Upper lobe of left lung (tissue), 6 donors: ENCODE data around the gene SRP68. TPM values are rescaled to one million over a fixed set of nuclear protein-coding genes. Genes with fewer than 3 reads are reported as not detected.

Source experiments
- ATAC-seq, 2 donors: fragments of 200-7000 bp; cut with Tn5 transposase; one replicate each; pipeline ENCODE4 v1.9.1; 2022; ENCODE audit warnings: mild to moderate bottlenecking in 2 of 2, moderate library complexity in 2 of 2; ENCODE audit not compliant: low FRiP score in 2 of 2
- DNase-seq, 2 donors: peaks; one replicate each; pipeline ENCODE4 v3.0.0-alpha.2; 2019 to 2020
- H3K27ac ChIP-seq, 4 donors: fragments of 200-600 bp; sonication (generic); one replicate each; pipeline ENCODE4 v1.5.1; 2016 to 2019
- H3K27me3 ChIP-seq, 4 donors: fragments of 200-600 bp; sonication (generic); one replicate each; pipeline ENCODE4 v1.5.1; 2017 to 2019
- H3K36me3 ChIP-seq, 4 donors: fragments of 200-600 bp; sonication (generic); one replicate each; pipeline ENCODE4 v1.5.1; 2016 to 2019
- H3K4me1 ChIP-seq, 4 donors: fragments of 200-600 bp; sonication (generic); one replicate each; pipeline ENCODE4 v1.5.1; 2018 to 2019
- H3K4me3 ChIP-seq, 4 donors: fragments of 200-600 bp; sonication (generic); one replicate each; pipeline ENCODE4 v1.5.1; 2017 to 2019; ENCODE audit warnings: mild to moderate bottlenecking in 2 of 4, moderate library complexity in 1 of 4
- H3K9me3 ChIP-seq, 4 donors: fragments of 200-600 bp; sonication (generic); one replicate each; pipeline ENCODE4 v1.5.1; 2018 to 2019
- EP300 ChIP-seq, 4 donors: sonication (generic); formaldehyde crosslinking; IDR thresholded peaks; one replicate each; pipeline ENCODE4 v1.5.1; 2017; ENCODE audit warnings: antibody characterized with exemption in 4 of 4, control low read depth in 2 of 4
- POLR2A ChIP-seq, 4 donors: fragments of 450-650 bp; IDR thresholded peaks; one replicate each; pipeline ENCODE4 v1.5.1; 2016 to 2017; ENCODE audit warnings: antibody characterized with exemption in 4 of 4, mild to moderate bottlenecking in 2 of 4
- POLR2AphosphoS5 ChIP-seq, 2 donors: sonication (generic); formaldehyde crosslinking; IDR thresholded peaks; one replicate each; pipeline ENCODE4 v1.5.1; 2017; ENCODE audit warnings: antibody characterized with exemption in 2 of 2
- WGBS, 2 donors: methylation state at CpG; one replicate each; pipeline ENCODE4 v1.1.5; 2017 to 2018; 5-methylcytosine and 5-hydroxymethylcytosine counted together
- small RNA-seq, 4 donors: library from RNA; depleted of rRNA; stranded (forward); fragments of <200 nt; gene quantifications; one replicate each; pipeline ENCODE3, GENCODE V24; 2016
- total RNA-seq, 6 donors: library from RNA; depleted of rRNA in 4 of 6; stranded (reverse); fragments of >200 nt in 4 of 6; gene quantifications; one replicate each; pipeline versions ENCODE4 v1.1.0 to v1.2.1, GENCODE V29; 2016 to 2021
- TF ChIP-seq, protein P1 (sequence below), 6 experiments: fragments of 450-650 bp in 4 of 6; fragments of 200-600 bp in 2 of 6; sonication (generic) in 2 of 6; IDR thresholded peaks; one replicate each; pipeline ENCODE4 v1.5.1; 2016 to 2019; ENCODE audit warnings: antibody characterized with exemption in 6 of 6
- donor health status: DM: no; HTN: no; CAD: no; lungs with moderate emphysema.
- donor health status: DM: no; HTN: yes; CAD: no; lungs with severe emphysema.

Gene SRP68
- total RNA-seq, 6 donors from 2014 or later = 41.8 to 68.2 (median 56.1) TPM

DNA sequence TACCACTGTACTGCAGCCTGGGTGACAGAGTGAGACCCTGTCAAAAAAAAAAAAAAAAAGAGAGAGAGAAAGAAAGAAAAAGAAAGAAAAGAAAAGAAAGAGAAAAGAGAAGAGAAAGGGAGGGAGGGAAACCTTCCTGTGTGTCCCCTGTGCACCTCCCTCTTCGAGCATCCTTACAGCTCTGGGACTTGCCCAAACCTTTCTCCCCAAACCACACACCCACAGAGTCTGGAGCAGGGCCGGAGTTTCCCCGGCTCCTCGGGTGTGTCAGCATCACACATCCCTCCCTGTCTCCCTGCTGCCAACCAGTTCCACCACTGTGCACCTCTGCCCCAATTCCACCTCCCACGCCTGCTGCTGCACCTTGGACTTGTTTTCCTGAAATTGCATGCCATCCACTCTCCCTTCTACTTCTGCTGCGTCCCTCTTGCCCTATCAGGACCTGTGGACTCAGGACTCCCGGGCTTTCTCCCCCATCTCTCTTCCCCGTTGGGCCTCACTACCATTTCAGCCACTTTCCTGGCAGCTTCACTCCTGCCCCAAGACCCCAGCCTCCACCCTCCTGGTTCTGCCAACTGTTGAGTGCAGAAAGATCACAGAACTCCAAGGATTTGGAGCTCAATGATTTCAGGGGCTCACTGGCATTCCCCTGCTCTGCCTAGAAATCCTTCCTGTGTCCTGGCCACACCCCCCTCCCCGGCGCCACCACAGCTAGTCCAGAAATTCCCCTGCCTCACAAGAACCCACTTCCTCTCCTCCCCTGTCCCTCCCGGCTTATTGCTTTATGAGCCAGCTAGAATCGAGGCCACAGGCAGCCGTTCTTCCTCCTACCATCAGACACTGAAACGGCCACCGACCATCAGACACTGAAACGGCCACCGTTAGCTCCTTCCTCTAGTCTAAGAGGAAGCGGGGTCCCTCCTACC is 75.4 kb downstream of the SRP68 start:
- no peaks in the 10 kb centered on the region for H3K9me3 ChIP-seq

GRCh38 chr17:75995385-75995925 is 76.9 kb downstream of the SRP68 start:
- no peak for ATAC-seq
- TF ChIP-seq, protein P1, sequence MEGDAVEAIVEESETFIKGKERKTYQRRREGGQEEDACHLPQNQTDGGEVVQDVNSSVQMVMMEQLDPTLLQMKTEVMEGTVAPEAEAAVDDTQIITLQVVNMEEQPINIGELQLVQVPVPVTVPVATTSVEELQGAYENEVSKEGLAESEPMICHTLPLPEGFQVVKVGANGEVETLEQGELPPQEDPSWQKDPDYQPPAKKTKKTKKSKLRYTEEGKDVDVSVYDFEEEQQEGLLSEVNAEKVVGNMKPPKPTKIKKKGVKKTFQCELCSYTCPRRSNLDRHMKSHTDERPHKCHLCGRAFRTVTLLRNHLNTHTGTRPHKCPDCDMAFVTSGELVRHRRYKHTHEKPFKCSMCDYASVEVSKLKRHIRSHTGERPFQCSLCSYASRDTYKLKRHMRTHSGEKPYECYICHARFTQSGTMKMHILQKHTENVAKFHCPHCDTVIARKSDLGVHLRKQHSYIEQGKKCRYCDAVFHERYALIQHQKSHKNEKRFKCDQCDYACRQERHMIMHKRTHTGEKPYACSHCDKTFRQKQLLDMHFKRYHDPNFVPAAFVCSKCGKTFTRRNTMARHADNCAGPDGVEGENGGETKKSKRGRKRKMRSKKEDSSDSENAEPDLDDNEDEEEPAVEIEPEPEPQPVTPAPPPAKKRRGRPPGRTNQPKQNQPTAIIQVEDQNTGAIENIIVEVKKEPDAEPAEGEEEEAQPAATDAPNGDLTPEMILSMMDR (IDR thresholded peaks at IDR 0.05) = no peak
- TF ChIP-seq POLR2A (IDR thresholded peaks at IDR 0.05) (no peak), POLR2AphosphoS5 (IDR thresholded peaks at IDR 0.05) (no peak), EP300 (IDR thresholded peaks at IDR 0.05) (no peak)
- H3K27me3 ChIP-seq = no peaks in the 10 kb centered on the region
- H3K27ac ChIP-seq = no peak overlapping the region
- H3K36me3 ChIP-seq = peaks cover 2 to 25% (median 19%) of the 10 kb centered on the region in 4 donors
- no peak for DNase-seq
- 94 to 96% methylated on average over 7 of the region's 7 CpGs for WGBS, 2 donors
- no peaks in the 10 kb centered on the region for H3K9me3 ChIP-seq
- no peak overlapping the region for H3K4me3 ChIP-seq
- peaks cover 13 to 18% (median 17%) of the 10 kb centered on the region in 4 donors for H3K4me1 ChIP-seq

More for the DNA sequence above, 75.4 kb downstream of the SRP68 start:
- no peak overlapping the region for H3K4me3 ChIP-seq
- 25 to 27% methylated on average over 18 of the region's 18 CpGs for WGBS, 2 donors
- DNase-seq (peak in 1 of 2 donors; percentile 84), ATAC-seq (peak; percentile 34 to 62)
- peaks cover 2 to 27% (median 15%) of the 10 kb centered on the region in 4 donors for H3K36me3 ChIP-seq
- peak overlapping the region; percentile 18 to 76 (median 58) for H3K27ac ChIP-seq
- H3K27me3 ChIP-seq = no peaks in the 10 kb centered on the region
- TF ChIP-seq POLR2AphosphoS5 (IDR thresholded peaks at IDR 0.05) (no peak), POLR2A (IDR thresholded peaks at IDR 0.05) (no peak), EP300 (IDR thresholded peaks at IDR 0.05) (no peak)
- TF ChIP-seq, protein P1 (IDR thresholded peaks at IDR 0.05) = no peak
- H3K4me1 ChIP-seq = peaks cover 13 to 18% (median 17%) of the 10 kb centered on the region in 4 donors

DNA sequence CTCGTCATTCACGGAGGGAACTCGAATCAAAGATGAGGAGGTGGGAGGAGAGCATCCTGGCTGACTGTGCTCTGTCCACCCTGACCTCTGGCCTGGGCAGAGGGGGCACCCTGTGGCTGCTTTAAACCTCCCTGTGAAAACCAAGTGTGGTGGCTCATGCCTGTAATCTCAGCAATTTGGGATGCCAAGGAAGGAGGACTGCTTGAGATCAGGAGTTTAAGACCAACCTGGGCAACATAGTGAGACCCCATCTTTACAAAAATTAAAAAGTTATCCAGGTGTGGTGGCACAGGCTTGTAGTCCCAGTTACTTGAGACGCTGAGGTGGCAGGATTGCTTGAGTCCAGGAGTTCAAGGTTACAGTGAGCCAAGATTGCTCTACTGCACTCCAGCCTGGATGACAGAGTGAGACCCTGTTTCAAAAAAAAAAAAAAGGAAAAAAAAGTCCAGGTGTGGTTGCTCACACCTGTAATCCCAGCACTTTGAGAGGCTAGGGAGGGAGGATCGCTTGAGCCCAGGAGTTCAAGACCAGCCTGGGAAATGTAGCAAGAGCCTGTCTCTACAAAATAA is 77.4 kb downstream of the SRP68 start:
- WGBS, 2 donors = 91 to 94% methylated on average over 5 of the region's 5 CpGs
- H3K4me1 ChIP-seq = peaks cover 13 to 18% (median 17%) of the 10 kb centered on the region in 4 donors
- no peak for DNase-seq
- H3K9me3 ChIP-seq = no peaks in the 10 kb centered on the region
- no peak for ATAC-seq
- H3K4me3 ChIP-seq = no peak overlapping the region
- H3K36me3 ChIP-seq = peaks cover 2 to 25% (median 17%) of the 10 kb centered on the region in 4 donors
- no peak for TF ChIP-seq POLR2AphosphoS5 (IDR thresholded peaks at IDR 0.05)
- no peak for TF ChIP-seq POLR2A (IDR thresholded peaks at IDR 0.05)
- TF ChIP-seq, protein P1 (IDR thresholded peaks at IDR 0.05) = no peak
- no peak for TF ChIP-seq EP300 (IDR thresholded peaks at IDR 0.05)
- H3K27me3 ChIP-seq = no peaks in the 10 kb centered on the region
- no peak overlapping the region for H3K27ac ChIP-seq

DNA sequence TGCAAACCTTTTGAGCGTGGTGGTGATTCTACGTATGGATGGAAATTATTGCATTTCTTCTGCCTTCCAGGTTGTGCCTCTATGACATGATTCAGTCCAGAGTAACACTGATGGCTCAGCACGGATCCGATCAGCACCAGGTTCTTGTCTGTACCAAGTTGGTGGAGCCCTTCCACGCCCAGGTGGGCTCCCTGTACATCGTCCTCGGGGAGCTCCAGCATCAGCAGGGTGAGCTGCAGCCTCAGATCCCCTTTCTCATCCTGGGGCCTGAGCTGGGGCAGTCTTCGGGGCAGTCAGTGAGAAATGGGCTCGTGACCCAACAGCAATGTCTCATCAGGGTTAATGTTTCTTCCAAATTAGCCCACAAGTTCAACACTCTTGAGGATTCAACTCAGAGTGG is 80.9 kb downstream of the SRP68 start:
- Histone ChIP-seq H3K4me1 (peaks cover 0 to 1% (median 0%) of the 10 kb centered on the region in 4 donors), H3K9me3 (no peaks in the 10 kb centered on the region), H3K27ac (no peak overlapping the region), H3K4me3 (no peak overlapping the region), H3K36me3 (peaks cover 2 to 32% (median 16%) of the 10 kb centered on the region in 4 donors), H3K27me3 (no peaks in the 10 kb centered on the region)
- no peak for TF ChIP-seq POLR2A (IDR thresholded peaks at IDR 0.05)
- TF ChIP-seq POLR2AphosphoS5 (IDR thresholded peaks at IDR 0.05) = no peak
- TF ChIP-seq, protein P1 (IDR thresholded peaks at IDR 0.05) = no peak
- TF ChIP-seq EP300 (IDR thresholded peaks at IDR 0.05) = no peak
- DNase-seq = no peak
- 94 to 99% methylated on average over 9 of the region's 9 CpGs for WGBS, 2 donors
- ATAC-seq = no peak

Small RNAs within 50 kb of the gene (small RNA-seq; reads per million reads assigned to genes)
- gene MIR6868 = 0 to 0.66 (median 0.12) reads per million in 4 donors

Other genes starting within 250 kb of the SRP68 start
- 100 to 1,000 TPM in 4 of 6 donors, 10 to 100 TPM in 2; 38.0 to 243 (median 123) TPM for gene UNC13D, start 228.1 kb downstream of the SRP68 start, total RNA-seq
- 100 to 1,000 TPM in 2 of 6 donors, 10 to 100 TPM in 4; 70.1 to 183 (median 87.8) TPM for gene WBP2, start 217.2 kb downstream of the SRP68 start, total RNA-seq
- 10 to 100 TPM; 20.1 to 55.6 (median 33.3) TPM for gene TRIM47, start 193.9 kb downstream of the SRP68 start, total RNA-seq
- 10 to 100 TPM; 23.4 to 35.1 (median 28.2) TPM for gene TRIM65, start 175.6 kb downstream of the SRP68 start, total RNA-seq
- 100 to 1,000 TPM in 1 of 6 donors, 10 to 100 TPM in 5; 35.4 to 115 (median 77.0) TPM for gene MRPL38, start 167.6 kb downstream of the SRP68 start, total RNA-seq
- gene FBF1, start 131.5 kb downstream of the SRP68 start, total RNA-seq = 10 to 100 TPM in 4 of 6 donors, 1 to 10 TPM in 2; 9.3 to 66.0 (median 14.3) TPM
- gene ACOX1, start 93.4 kb downstream of the SRP68 start, total RNA-seq = 10 to 100 TPM; 33.2 to 84.2 (median 57.4) TPM
- 10 to 100 TPM in 5 of 6 donors, not detected in 1; 13.6 to 29.3 (median 17.0) TPM for gene TEN1, start 93.3 kb downstream of the SRP68 start, total RNA-seq
- gene CDK3, start 71.7 kb downstream of the SRP68 start, total RNA-seq = 10 to 100 TPM in 1 of 6 donors, 1 to 10 TPM in 5; 3.0 to 15.7 (median 7.0) TPM
- 100 to 1,000 TPM in 1 of 6 donors, 10 to 100 TPM in 5; 47.5 to 142 (median 63.4) TPM for gene EVPL, start 45.2 kb downstream of the SRP68 start, total RNA-seq
- under 1 TPM in 1 of 6 donors, not detected in 5; 0.61 TPM for gene GALR2, start 2.3 kb upstream of the SRP68 start, total RNA-seq
- gene ZACN, start 6.7 kb upstream of the SRP68 start, total RNA-seq = not detected
- 100 to 1,000 TPM in 3 of 6 donors, 10 to 100 TPM in 3; 69.4 to 233 (median 103) TPM for gene EXOC7, start 31.3 kb upstream of the SRP68 start, total RNA-seq
- gene FOXJ1, start 68.7 kb upstream of the SRP68 start, total RNA-seq = 10 to 100 TPM in 5 of 6 donors, 1 to 10 TPM in 1; 3.3 to 86.6 (median 32.2) TPM
- 10 to 100 TPM in 1 of 6 donors, 1 to 10 TPM in 5; 1.1 to 14.7 (median 2.5) TPM for gene RNF157, start 168.0 kb upstream of the SRP68 start, total RNA-seq
- 10 to 100 TPM in 5 of 6 donors, 1 to 10 TPM in 1; 8.4 to 74.9 (median 26.8) TPM for gene UBALD2, start 192.8 kb upstream of the SRP68 start, total RNA-seq
- 1 to 10 TPM; 1.7 to 9.4 (median 2.8) TPM for gene QRICH2, start 235.8 kb upstream of the SRP68 start, total RNA-seq